Measurements from ENCODE around the gene ST8SIA5.

Gene ST8SIA5

DNA sequence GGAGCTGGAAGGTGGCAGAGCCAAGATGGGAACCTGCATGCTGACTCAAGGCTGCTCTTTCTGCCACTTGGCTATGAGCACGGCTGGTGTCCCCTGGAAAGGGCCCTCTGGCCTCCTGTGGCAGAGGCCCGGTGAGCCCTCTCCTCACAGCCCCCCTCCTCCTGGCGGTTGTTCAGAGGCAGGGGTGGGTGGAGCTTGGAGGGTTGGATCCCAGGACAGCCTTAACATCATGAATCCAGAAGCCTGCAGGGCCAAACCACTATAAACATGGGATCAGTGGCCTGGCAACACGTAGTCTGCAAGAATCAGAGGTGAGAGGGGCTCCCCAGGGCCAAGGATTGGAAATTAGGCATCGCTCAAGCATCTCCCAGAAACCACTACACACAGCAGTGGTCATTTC is 51.3 kb downstream of the ST8SIA5 start:
- no peak for DNase-seq

DNA sequence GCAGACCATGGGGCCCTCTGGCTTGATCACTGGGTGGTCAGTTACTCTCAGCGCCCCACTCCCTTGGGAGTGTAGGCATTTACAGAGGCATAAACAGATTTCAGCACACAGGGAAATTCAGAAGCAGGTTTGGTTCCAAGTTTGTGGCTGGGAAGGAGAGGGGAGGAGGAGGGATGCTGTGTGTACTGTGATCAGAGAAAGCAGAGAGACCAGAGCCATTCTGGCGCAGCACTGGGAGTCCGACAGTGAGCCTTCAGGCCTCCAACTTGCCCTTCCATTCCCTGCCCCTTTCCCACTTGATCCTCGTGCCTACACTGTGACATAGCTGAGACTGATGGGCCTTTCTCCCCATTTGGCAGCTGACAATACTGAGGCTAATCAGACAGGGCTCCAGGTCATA is 52.0 kb downstream of the ST8SIA5 start:
- DNase-seq: no peak

DNA sequence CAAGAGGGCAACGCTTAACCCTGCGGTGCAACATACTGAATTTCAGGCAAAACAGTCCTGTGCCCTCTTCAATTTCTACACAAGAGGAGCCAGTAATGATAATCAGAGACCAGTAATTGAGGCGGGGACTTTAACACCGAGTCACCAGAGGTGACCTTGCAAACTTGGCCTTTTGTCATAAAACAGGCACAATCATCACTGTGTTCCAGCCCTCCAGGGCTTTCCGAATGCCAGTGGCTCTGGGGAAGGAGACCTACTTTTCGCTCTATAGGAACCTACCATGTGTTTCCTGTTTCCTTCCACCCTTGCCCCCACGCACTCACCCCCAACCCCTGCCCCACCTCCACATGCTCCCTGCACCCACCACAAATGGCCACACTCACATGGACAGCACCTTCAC is 52.7 kb downstream of the ST8SIA5 start:
- DNase-seq: no peak

DNA sequence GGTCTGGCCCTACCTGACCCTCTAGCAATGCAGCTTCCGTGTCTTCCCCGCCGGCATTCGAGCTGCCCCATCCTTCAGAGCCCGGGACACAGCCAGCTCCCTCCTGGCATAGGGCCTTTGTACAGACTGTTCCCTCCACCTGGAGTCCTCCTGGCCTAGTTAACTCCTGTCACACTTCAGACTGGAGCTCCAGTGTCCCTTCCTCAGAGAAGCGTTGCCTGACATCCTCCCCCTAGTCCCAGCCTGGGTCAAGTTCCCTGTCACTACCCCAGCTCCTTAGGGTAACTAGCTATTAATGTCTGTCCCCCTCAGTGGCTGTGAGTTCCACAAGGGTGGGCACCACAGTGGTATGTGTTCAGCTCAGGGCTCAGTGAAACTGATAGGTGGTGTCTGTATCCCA is 54.4 kb downstream of the ST8SIA5 start:
- no peak for DNase-seq

DNA sequence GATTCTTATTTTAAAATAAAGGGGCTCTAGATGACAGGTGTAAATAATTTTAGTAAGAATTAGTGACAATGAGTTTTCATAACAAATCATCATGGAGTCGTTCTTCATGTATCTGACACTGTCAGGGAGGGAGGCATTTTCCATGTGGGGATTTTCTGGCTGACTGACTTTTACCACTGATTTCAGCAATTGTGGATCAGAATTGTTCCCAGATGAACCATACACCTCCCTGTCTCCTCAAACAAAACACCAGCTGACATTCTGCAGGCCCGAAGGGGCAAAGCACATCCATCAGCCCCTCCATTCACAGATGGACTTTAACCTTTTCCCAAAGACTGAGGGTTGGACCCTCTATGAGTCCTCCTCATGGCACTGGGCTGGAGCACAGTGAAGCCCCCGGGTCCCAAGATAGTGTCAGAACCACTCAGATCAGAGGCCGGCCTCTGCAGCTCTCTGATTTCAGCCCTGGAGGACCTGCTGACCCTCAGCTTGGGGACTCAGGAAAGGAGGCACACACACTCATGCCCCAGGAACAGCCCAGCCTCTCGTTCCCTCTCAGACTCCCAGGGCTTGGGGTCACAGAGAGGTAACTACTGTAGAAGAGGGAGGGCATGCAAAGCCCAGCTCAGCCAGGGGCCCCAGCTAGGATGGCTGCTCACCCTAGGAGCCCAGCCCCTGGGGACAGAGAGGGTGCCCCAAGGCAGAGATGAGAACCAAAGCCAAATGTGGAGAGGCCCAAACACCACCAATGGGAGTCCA is 56.6 kb downstream of the ST8SIA5 start:
- DNase-seq: no peak

DNA sequence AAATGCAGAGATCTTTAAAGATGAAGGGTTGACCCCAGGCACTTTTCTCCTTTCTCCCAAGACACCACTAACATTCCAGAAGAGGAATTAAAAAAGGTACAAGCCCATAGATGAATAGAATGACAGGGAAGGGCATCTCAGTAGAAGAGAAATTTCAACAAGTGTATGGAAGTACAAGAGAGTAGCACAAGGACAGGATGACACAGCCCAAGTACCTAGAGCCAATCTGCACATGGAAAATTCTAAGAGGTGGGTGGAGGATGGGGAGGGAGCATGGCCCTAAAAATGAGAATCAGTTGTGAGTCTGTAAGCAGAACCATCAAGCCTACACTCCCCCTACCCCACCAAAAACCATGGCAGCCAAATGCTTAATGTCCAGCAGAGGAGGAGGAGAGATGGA is 60.2 kb downstream of the ST8SIA5 start:
- DNase-seq: no peak

DNA sequence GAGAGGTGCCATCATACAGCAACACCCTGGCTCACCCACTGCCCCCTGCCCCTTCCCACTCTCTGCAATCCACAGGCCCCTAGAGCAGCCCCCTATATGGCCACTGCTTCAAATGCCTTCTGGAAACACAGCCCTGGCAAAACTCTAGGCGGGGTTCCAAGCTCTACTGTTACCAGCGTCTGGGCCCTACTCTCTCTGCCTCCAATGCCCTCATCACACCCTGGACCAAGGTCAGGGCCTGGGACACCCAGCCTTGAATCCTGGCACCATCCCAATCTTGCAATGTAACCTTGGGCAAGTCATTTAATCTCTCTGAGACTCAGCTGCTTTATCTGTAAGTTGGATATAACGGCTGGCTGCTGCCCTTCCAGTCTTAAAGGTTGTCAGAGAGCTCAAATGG is 60.6 kb downstream of the ST8SIA5 start:
- DNase-seq: no peak

DNA sequence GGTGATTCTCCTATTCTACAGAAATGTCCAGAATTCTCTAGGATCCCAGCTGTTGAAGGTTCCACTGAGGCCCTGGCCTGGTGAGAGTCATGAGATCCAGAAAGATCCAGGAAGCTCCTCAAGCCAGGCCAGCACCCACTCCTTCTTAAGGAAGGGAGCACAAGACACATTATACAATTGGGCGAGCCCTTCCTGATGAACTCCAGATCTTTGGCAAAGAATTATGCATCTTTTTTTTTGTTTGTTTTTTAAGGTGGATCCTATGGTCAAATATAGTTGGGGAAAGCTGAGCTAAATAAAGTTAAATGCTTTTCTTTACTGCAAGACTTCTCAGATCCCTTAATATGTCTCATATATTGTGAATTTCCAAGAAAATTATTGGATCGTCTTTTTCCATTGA is 62.9 kb downstream of the ST8SIA5 start:
- DNase-seq: no peak

DNA sequence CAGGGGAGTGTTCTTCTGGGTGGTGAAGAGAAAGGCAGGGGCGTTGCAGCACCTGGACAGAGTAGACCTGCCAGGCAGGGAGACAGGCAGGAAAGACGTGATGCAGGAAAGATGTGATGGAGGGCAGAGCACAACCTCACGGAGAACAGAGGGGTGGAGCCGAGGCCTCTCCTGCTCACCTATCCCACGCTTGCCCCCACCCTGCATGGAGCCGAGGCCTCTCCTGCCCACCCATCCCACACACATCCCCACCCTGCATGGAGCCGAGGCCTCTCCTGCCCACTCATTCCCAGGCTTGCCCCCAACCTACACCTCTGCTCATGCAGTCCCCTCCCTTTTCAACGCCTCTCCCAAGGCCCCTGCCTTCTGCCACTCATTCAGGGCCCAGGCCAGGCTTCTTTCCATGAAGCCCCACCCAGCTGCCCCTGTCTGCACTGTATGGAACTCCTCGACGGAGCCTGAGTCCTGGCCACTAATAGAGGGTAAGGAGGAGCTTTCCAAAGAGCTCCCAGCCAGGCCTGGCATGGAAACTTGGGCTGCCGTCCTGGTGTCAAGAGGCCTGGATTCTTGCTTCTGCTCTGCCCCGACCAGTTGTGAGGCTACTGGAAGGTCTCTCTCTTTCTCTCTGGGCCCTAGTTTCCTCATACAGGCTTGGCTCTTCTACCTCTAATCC is 67.9 kb downstream of the ST8SIA5 start:
- no peak for DNase-seq

DNA sequence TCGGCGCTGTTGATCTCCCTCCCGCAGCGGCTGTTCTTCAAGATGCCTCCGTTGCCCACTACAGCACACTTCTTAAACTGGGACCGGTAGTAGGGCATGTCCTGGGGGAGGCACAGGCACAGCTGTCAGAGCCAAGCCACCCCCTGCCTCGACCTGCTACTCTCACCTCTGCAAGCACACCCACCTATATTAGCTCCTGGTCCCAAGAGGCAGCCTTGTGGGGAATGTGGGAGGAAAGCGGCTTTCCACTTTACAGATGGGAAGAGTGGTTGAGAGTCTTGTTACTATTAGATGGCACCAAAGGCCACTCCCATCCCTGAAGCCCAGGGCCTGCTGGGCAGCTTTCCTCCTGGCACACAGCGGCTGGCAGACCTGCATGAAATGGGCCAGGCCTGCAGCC is 70.7 kb downstream of the ST8SIA5 start:
- no peak for DNase-seq

DNA sequence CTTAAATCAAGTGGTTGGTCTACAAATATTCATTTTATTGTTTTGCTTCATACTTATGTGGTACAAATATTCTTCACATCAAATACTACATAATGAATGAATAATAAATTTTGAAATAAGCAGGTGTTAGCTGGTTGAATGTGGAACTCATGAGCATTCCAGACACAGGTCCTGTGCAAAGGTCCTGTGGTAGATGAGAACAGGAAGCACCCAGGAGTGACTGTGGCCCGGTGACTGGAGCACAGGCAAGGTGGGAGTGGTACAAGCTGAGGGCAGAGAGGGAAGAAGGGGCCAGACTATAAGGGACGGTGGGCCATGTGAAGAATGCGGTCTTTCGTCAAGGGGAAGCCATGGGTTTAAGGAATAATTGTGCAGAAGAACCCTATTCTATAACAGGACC is 73.6 kb downstream of the ST8SIA5 start:
- DNase-seq: no peak

DNA sequence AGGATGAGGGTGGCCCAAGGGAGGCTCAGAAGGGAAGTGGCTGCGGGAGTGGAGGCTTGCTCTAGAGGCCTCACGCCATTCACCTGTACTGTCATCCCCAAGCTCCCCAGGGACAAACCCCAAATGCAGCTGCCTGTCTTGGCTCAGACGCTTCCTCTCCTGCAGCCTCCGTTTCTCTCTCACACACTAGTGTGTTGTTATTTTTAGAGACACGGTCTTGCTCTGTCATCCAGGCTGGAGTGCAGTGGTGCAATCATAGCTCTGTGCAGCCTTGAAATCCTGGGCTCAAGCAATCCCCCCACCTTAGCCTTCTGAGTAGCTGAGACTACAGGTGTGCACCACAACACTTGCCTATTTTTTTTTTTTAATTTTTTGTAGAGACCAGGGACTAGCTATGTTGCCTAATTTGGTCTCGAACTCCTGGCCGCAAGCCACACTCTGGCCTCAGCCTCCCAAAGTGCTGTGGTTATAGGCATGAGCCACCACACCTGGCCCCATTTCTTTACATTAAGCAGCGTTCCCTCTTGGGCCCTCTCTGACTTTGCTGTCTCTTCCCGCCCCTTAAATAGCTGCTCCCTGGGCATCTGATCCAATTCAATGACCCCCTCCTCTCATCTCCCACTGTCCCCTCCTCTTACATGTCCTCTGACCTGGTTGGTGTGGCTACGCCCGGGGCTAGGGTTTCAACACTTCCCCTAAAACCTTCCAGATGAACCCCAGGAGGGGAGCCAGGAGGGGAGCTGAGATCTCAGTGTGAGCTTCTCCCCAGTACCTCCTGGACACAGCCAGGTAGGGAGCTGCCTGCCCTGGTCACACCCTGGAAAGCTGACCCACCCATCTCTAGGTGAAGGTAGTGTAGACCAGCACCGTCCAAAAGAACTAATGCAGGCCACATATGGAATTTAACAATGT is 75.8 kb downstream of the ST8SIA5 start:
- no peak for DNase-seq

DNA sequence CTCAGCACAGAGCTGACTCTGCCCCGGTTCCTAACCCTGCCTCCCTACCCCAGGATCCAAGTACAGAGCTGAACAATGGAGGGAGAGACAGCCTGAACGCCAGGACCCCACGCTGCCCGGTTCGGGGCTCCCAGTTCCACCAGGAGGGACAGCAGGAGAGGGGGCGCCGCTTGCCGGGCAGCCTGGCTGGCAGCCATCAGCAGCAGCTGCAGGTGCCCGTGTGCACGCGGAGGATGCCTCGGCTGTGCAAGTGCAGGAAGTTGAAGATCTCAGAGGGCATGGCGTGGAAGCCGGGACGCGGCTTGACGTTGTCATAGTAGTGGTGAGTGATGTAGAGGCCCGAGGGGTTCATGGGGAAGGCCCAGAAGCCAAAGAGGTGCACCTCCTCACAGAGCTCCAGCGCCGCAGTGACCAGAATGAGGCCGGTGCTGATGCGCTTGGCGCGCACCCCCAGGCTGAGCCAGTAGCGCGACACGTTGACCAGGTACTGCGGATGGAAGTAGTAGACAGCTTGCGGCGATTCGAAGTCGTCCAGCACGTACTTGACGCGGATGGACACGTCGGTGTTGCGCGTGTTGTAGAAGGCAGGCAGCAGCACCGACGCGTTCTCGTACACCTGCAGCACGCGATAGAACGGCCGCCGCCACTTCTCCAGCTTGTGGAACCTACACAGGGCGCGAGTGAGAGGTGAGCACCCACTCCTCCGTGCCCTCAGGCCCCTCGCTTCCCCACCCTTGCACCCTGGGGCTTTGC is 76.8 kb downstream of the ST8SIA5 start:
- DNase-seq: no peak

DNA sequence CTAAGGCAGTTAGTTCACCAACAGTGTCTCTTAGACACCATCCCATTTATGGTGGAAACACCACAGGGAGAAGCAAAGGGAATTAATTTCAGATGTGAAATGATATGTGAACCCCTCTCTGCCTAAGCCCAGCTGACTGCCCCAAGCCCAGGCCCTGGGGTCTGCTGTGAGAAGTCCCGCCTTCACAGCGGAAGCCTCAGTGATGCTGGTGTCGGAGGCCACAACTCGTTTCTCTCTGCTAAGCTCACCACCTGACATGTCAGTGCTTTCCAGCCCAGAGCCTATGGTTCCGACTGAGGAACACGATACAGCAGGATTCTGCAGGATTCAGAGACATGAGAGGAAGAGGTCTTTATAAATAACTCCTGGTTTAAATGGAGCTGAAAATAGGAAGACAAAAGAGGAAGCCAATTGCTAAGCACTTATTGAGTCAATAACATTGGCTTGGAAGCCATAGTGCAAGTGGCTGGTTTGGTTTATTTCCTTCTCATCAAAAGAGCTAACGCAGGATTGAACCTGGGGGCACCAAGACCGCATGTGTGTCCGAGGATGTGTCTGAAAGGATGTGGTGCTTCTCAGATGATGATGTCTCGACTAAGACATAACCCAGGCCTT is 78.0 kb downstream of the ST8SIA5 start:
- no peak for DNase-seq

DNA sequence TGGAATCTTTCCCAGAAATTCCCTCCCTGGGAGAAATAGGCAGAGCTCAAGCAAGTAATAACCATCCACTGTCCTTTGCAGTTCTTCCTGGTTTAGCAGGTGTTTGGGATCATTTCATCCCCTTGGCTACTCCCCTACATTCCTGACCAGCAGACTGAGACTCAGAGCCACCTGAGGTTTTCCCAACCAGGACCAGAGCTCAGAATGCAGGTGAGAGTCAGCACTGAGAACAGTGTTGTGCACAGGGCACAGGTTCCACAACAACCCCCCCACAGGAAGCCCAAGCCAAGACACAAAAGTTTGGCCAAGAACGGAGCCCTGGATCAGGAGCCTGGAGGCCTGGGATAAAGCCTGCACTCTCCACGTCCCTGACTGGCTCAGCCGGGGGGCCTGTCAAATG is 78.8 kb downstream of the ST8SIA5 start:
- no peak for DNase-seq

DNA sequence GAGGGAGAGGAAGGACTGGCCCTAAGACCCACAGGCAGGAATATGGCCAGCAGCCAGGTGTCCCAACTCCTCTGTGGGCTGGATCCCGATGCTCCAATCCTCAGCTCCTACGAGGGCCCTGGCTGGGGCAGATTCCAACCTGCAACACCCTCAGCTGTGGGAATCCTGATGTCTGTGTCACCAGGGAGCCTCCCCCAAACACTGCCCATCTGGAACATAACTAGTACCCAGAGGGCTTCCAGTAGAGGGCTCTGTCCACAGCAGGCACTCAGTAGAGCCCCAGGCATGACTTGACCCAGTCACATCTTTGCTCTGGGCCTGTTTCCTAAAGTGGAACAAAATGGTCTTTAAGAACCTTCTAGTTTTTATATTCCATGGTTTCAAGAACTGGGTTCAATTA is 79.2 kb downstream of the ST8SIA5 start:
- no peak for DNase-seq

DNA sequence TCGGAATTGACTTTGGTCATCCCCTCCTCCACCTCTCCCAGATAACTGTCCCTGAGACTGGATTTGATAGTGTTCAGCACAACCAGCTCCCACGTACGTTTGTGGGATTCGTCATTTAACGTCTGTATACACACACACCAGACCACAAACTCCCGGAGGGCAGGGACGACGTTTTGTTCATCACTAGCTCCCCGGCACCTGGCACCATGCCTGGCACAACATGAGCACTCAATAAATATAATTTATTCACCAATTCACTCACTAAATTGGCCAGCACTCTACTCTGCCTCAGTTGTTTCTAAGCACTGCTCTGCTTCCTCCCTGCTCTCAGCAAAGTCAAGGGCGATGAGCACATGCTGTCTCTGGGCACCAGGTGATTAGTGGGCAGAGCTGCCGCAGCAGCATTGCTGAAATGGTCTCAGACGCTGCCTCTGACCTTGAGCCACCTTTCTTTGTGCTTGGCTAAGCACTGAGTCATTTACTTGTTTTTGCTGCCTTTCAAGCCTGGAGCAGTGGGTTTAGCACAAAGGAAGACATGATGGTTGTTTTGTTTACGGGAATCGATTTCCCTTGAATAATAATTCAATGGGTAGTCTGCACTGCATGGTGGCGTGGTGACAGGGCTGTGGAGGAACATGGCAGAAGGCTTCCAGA is 80.5 kb downstream of the ST8SIA5 start:
- DNase-seq: no peak

DNA sequence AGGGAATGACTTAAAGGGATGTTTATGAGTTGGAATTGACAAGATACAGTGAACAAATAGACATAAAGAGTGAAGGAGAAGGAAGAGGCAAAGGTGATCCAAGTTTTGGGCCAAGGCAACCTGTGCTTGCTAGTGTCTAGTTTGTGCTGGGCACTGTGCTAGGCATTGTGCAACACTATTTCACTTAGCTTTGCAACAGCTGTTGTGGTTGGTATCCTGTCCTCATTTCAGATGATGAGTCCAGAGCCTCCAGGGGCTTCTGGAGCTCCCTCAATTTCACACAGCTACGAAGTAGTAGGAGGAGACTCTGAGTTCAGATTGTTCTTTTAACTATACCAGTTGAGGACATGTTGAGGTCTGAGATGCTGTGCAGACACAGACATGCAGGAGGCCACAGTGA is 81.7 kb downstream of the ST8SIA5 start:
- no peak for DNase-seq

DNA sequence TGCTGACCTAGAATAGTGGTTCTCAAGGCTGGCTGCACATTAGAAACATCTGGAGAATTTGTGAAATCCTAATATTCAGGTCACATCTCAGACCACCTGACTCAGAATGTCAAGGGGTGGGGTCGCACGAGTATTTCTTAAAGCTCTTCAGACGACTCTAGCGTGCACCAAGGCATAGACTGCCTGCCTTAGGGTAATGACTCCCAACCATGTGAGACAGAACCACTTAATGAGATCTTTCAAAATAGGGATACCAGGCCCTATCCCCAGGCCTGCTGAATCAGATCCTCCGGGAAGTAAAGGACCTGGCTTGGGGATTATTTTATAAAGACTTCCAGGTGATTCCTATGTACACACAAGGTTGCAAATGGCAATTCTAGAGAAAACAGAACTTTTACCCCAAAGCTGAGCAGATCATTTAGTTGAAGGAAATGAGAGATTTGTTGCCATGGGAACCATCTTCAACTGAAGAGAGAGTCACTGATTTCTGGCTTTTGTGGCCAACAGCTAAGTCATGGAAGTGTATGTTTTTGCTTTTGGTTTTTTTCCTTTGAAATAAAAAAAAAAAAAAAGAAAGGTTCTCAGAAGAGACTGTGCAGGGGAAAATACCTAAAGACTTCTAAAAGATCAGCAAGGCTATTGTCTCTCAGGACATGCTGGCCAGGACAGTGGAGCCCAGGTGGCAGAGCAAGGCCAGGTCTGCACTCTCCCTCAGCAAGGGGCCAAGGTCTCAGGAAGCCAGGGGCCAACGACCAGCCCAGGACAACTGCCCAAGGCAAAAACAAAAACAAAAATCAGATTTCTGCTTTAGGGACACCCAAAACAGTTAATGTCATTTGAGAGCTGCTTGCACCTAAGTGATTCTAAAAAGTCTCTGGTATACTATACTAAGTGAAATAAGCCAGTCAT is 84.5 kb downstream of the ST8SIA5 start:
- DNase-seq: no peak

DNA sequence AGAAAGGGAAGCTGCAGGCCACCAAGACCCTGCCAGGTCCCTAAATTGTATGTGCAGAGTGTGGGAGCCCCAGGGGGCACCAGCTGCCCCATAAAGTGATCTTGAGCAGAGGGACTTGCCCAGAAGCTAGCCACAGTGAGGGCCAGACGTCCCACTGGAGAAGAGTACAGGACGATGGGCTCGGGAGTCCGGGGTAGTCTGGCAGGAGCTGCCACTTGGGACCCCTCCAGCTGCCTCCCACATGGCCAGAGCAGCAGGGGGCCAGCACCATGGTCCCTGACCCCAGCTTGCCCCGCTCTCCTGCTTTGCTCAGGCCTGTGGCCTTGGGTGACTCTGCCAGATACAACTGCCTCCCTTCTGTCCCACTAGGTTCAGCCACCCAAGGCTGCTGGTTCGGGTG is 88.2 kb downstream of the ST8SIA5 start:
- DNase-seq: no peak

DNA sequence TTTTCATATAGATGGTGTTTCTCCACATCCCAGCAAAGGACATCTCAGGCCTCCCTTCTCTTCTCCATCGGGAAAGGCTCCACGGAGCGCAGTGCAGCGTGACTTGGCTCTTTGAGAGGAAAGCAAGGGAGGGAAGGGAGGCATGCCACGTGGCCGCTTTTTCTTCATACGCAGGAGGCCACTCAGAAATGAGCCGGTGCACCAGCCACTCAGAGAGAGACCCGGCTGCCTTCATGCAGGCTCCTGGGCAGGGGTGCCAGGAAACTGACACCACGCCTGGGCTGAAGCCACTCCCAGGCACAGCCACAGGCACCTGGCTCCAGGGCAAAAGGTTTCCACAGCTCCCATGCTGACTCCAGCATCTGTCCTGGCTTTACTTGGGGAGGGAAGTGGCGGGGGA is 88.7 kb downstream of the ST8SIA5 start:
- no peak for DNase-seq

Measured in cortex of kidney (tissue), 1 donor.